Osteoblast (primary cell): ENCODE results near the gene PLK5. TPM values are rescaled to one million over a fixed set of nuclear protein-coding genes. Genes with fewer than 3 reads are reported as not detected.
A peak's percentile ranks its signal among the peaks of the same experiment; 100 is the strongest.

ENCODE experiments used
- DNase-seq: peaks from one replicate; pipeline ENCODE4 v3.0.0; 2011; ENCODE audit warnings: low spot score, mixed read lengths; ENCODE audit not compliant: insufficient read length; ENCODE audit errors: missing footprints
- H2AFZ ChIP-seq: 2 replicates; pipeline ENCODE4 v1.6.0; 2011; ENCODE audit warnings: mild to moderate bottlenecking, low read length
- H3K27ac ChIP-seq: 2 replicates; pipeline ENCODE4 v1.5.1; 2011; ENCODE audit warnings: mild to moderate bottlenecking, low read depth, low read length, moderate library complexity
- H3K27me3 ChIP-seq: 2 replicates; pipeline ENCODE4 v1.6.0; 2012; ENCODE audit warnings: mild to moderate bottlenecking, control low read depth, inconsistent platforms, low read length, moderate library complexity; ENCODE audit not compliant: insufficient read depth
- H3K36me3 ChIP-seq: 2 replicates; pipeline ENCODE4 v1.5.1; 2011; ENCODE audit warnings: mild to moderate bottlenecking, low read length, control low read depth, moderate library complexity; ENCODE audit not compliant: insufficient read depth
- H3K4me1 ChIP-seq: 2 replicates; pipeline ENCODE4 v1.5.1; 2011; ENCODE audit warnings: mild to moderate bottlenecking, low read length, control low read depth, moderate library complexity; ENCODE audit not compliant: insufficient read depth
- H3K4me2 ChIP-seq: 2 replicates; pipeline ENCODE4 v1.6.0; 2011; ENCODE audit warnings: mild to moderate bottlenecking, low read length; ENCODE audit not compliant: insufficient read depth
- H3K4me3 ChIP-seq: fragments of 200-600 bp; sonication (generic); 3 replicates; pipeline ENCODE4 v1.5.1; 2012; ENCODE audit warnings: mild to moderate bottlenecking, low read length, inconsistent platforms; ENCODE audit not compliant: insufficient read depth
- H3K79me2 ChIP-seq: 2 replicates; pipeline ENCODE4 v1.6.0; 2012; ENCODE audit warnings: mild to moderate bottlenecking, low read length, control low read depth, inconsistent platforms; ENCODE audit not compliant: insufficient read depth
- H3K9me3 ChIP-seq: 2 replicates; pipeline ENCODE4 v1.5.1; 2011; ENCODE audit warnings: low read depth, low read length, control low read depth
- H4K20me1 ChIP-seq: 2 replicates; pipeline ENCODE4 v1.6.0; 2012; ENCODE audit warnings: mild to moderate bottlenecking, low read length, control low read depth; ENCODE audit not compliant: insufficient read depth
- CTCF ChIP-seq: IDR thresholded peaks from 2 replicates; pipeline ENCODE4 v1.5.1; 2011; ENCODE audit warnings: mild to moderate bottlenecking, low read depth, low read length, moderate library complexity; ENCODE audit errors: extremely low read depth
- total RNA-seq: library from RNA; depleted of rRNA; stranded (reverse); fragments of >200 nt; gene quantifications from 2 replicates; pipeline ENCODE4 v1.2.3, GENCODE V29; 2012

PLK5 gene
- total RNA-seq, 1 donor, result under 0.01 TPM

GRCh38 chr19:1524287-1524971, 552 bp downstream of the PLK5 start:
- Histone ChIP-seq H3K27ac (no peak overlapping the region), H4K20me1 (no peaks in the 10 kb centered on the region), H3K36me3 (no peaks in the 10 kb centered on the region), H2AFZ (no peak overlapping the region), H3K4me2 (no peak overlapping the region), H3K4me1 (no peaks in the 10 kb centered on the region), H3K79me2 (no peaks in the 10 kb centered on the region), H3K4me3 (no peak overlapping the region), H3K9me3 (no peaks in the 10 kb centered on the region), H3K27me3 (peaks cover 31% of the 10 kb centered on the region)
- peak; percentile 68 for DNase-seq
- no peak for TF ChIP-seq CTCF

GRCh38 chr19:1524972-1525325, 1.1 kb downstream of the PLK5 start:
- H3K27ac ChIP-seq, result no peak overlapping the region

GRCh38 chr19:1525343-1525742, 1.5 kb downstream of the PLK5 start:
- peak; percentile 81 for DNase-seq
- Histone ChIP-seq H3K36me3 (no peaks in the 10 kb centered on the region), H3K27ac (no peak overlapping the region), H3K4me1 (no peaks in the 10 kb centered on the region), H3K9me3 (no peaks in the 10 kb centered on the region), H3K27me3 (peaks cover 31% of the 10 kb centered on the region), H2AFZ (no peak overlapping the region), H3K4me2 (no peak overlapping the region), H3K4me3 (no peak overlapping the region), H4K20me1 (no peaks in the 10 kb centered on the region), H3K79me2 (no peaks in the 10 kb centered on the region)
- TF ChIP-seq CTCF, result no peak

More at GRCh38 chr19:1524972-1525325, 1.1 kb downstream of the PLK5 start:
- peaks cover 31% of the 10 kb centered on the region for H3K27me3 ChIP-seq
- no peaks in the 10 kb centered on the region for H3K4me1 ChIP-seq
- no peak for TF ChIP-seq CTCF
- H3K9me3 ChIP-seq, result no peaks in the 10 kb centered on the region
- H2AFZ ChIP-seq, result no peak overlapping the region
- H3K4me3 ChIP-seq, result no peak overlapping the region
- no peak overlapping the region for H3K4me2 ChIP-seq
- no peaks in the 10 kb centered on the region for H4K20me1 ChIP-seq
- no peaks in the 10 kb centered on the region for H3K79me2 ChIP-seq
- peak; percentile 89 for DNase-seq
- no peaks in the 10 kb centered on the region for H3K36me3 ChIP-seq

- H3K4me3 ChIP-seq, result no peak overlapping the region
- DNase-seq, result peak; percentile 67
Observed at GRCh38 chr19:1526066-1526778, 2.3 kb downstream of the PLK5 start.

More at GRCh38 chr19:1526066-1526778, 2.3 kb downstream of the PLK5 start:
- Histone ChIP-seq H2AFZ (no peak overlapping the region), H3K36me3 (no peaks in the 10 kb centered on the region), H3K27me3 (peaks cover 31% of the 10 kb centered on the region), H3K27ac (no peak overlapping the region), H3K4me1 (no peaks in the 10 kb centered on the region), H3K79me2 (no peaks in the 10 kb centered on the region), H3K4me2 (no peak overlapping the region), H3K9me3 (no peaks in the 10 kb centered on the region), H4K20me1 (no peaks in the 10 kb centered on the region)
- TF ChIP-seq CTCF, result no peak
